Activated T-helper 1 cell treated with anti-CD3 and anti-CD28 coated beads, Interleukin-2, amount 50 U/mL, for 16 hours (primary cell): ENCODE measurements around the gene GALNT8.

Experiments
- DNase-seq, 2 donors: peaks; one replicate each; pipeline ENCODE4 v3.0.0-alpha.2; 2020; ENCODE audit warnings: low read depth in 1 of 2, low spot score in 1 of 2

GALNT8 gene

DNA sequence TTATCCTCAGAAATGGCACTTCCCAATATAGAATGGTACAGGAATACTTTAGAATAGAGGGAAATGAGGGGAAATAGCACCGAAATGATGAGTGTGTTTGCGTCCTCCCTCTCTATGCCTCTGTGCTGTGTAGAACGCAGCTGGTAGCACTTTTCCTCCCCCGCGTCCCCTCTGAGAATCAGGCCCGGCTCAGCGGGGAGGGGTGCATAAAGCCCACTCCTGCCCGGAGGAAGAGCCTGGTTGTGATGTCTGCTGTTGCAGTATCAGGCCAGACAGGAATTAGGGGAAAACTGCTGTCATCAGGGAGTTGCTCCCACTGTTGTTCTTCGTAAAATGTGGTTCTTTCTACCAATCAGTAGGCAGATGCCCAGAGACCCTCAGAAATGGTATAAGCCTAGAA lies 76.0 kb downstream of the GALNT8 start:
- DNase-seq, result no peak

DNA sequence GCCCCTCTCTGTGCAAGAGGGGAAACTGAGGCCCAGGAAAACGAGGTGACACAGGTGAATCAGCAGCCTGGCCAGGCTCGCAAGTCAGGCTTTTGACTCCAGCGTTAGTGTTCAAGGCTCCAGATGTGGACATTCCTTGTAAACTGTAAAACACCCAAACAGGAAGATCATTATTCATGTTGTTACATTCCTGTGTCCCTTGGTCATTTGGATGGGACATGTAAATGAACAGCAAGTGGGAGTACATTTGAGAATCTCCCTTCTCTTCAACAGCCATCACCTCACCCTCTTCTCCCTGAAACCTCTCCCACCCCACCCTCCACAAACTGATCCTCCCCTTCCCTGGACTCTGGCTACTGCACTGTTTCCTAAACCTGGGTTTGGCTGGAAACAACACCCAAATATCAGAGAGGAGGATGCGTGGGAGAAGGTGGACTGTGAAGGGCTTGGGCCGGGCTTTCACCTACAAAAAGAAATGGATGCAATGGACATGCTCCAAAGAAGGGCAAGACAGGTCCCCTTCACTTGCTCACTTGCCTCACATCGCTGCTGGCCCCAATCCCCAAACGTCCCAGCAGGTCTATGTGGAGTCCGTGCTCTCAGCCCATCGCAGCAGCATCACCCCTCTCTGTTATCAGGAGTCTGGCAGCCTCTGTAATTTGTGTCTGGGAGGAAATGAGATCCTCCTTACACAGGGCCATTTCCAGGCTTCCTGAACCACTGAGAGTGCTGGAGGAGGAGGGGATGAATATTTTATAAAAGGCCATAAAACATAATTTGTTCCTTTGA lies 76.7 kb downstream of the GALNT8 start:
- no peak for DNase-seq

DNA sequence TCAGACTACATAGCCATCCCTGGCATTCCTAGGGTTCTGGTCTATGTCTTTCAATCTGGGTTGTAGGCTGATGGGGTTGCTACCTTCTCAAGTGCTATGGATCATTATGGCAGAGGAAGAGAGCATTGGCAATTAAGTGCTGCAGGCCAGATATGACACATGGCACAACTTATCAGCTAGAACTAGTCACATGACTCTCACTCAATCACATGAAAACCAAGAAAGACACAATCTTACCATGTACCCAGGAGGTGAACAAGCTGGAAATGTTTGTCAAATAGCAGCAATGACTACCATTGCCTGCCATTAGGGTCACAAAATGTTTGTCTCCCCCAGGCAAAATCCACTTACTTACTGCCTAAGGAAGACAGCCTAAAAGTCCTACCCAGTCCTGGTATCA lies 80.4 kb downstream of the GALNT8 start:
- DNase-seq, result no peak

DNA sequence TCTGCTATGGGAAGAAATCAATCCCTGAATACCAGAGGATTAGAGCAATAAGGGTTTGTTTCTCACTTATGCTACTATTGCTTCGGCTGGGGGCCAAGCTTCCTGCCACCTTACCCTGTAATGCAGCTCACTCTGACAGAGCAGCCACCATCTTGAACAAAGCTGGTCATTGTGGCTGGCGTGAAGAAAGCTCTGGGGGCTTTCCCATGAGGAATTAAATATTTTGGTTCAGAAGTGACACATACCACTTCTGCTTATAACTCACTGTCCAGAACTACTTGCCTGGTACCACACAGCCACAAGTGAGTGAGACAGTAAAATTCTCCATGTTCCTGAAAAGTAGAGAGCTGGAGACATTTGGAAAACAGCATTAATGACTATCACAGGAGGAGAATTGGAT lies 82.6 kb downstream of the GALNT8 start:
- no peak for DNase-seq

DNA sequence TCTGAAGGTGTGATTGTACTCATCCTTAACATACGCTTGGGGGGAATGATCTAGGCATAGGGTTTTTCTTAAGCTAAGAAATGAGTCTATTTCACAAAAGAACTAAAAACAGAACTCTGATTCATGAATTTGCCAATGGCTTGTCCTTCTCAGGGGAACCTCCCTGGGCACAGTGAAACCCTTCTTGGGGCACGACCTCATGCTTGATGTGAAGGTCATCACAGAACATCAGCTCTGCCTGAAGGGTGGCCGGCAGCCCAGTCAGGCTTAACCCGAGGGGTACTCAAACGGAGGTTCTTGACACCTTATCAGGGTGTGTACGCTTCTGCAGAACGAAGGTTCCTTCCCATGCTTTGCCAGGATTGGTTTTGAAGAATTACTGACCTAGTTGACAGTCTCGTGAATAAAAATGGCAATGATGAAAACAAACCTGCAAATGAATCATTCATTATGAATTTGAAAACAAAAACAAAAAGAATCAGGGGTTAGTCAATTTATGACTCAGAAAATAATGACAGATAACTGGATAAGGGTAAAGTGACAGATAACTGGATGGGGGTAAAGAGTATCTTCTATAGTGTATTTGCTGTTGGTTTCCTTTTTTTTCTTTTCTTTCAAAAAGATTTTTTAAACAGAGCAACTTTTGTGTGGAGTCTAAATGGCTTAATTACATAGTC lies 86.4 kb downstream of the GALNT8 start:
- DNase-seq, result no peak

DNA sequence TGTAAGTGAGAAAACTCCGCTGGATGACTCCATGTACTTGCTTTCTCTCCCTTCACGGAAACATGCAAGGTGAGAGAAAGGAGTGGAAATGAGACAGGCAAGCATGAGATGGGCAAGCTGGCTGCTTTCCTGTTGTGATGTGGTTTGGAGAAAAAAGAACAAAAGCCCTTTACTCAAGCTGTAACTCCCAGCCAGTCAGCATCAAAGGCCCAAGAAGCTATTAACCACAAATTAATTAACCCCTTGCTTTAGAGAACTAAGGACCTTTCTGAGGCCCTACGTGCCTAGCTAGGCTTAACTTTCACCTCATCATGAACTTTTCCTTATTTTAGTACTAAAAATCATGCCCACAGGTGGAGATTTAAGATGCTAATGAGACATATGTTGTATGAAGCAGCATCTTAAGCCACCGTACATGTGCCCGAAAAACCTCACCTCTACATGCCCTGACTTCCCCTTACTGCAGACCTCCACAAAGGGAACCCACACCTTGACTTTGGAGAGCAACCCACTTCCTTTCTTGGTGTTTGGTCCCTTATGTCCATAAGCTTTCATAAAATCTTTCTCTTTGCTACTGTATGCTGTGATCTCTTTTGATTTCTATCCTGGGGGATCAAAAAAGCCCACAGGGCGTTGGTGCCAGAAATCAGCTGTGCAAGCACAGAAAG lies 87.0 kb downstream of the GALNT8 start:
- no peak for DNase-seq

DNA sequence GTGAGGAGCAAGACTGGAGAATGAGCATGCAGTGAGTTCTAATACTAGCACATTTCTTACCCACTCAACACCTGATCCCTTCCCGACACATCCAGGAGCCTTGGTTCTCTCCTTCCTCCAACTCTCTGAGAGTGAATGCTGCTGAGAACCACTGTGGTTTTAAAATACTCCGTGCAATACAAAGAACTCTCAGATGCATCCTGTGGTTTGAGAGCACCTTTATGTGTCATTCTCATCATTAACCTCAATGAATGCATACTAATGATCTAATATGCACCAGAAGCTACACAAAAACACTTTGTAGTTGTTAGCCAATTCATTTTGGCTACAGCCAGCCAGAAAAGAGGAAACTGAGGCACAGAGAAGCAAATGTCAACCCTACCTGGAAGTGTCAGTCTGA lies 87.6 kb downstream of the GALNT8 start:
- no peak for DNase-seq

DNA sequence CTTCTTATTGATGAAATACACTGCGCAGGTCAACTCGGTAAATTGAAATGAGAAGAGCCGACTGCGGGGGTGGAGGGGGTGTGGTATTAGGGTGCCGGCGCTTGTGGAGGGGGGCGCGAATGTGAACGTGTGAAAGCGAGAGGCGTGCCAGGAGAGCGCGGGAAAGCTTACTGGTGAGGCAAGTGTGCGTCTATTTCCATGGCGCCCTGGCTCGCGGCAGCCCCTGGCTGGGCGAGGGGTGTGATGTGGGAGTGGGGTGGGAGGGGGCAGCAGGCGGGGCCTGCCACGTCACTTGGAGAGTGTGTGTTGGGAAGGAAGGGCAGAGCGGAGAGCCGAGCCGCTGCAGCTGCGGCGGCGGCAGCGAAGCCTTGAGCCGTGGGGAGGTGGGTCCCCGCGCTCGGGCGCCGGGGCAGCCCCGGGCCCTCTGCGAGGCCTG lies 88.8 kb downstream of the GALNT8 start:
- DNase-seq, result no peak

DNA sequence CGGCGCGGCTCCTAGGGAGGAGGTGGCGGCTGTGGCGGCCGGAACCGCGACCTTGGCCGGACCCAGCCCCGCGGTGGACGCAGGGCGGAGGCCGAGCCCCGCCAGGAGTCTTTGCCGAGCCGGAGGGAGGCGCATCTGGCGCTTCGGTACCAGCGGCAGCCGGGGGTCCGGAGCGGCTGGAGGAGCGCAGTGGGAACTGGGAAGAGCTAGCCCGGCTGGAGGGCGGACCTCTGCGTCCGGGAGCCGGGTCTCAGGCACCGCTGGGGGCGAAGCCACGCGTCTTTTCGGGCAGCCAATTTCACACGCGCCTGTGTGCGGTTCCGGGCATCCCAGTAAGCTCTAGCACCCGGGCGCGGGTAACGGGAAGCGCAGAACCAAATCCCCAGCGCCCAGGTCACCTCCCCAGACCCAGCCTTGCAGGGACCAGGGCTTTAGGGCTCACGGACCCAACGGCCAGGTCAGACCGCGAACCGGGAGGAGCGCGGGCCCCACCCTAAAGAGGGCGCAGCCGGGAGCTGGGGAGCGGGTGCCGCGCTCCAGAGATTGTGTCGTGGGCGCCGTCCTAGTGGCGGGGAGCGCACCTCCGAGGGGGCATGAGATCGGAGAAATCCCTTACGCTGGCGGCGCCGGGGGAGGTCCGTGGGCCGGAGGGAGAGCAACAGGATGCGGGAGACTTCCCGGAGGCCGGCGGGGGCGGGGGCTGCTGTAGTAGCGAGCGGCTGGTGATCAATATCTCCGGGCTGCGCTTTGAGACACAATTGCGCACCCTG lies 89.4 kb downstream of the GALNT8 start:
- no peak for DNase-seq

DNA sequence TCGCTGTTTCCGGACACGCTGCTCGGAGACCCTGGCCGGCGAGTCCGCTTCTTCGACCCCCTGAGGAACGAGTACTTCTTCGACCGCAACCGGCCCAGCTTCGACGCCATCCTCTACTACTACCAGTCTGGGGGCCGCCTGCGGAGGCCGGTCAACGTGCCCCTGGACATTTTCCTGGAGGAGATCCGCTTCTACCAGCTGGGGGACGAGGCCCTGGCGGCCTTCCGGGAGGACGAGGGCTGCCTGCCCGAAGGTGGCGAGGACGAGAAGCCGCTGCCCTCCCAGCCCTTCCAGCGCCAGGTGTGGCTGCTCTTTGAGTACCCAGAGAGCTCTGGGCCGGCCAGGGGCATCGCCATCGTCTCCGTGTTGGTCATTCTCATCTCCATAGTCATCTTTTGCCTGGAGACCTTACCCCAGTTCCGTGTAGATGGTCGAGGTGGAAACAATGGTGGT lies 90.0 kb downstream of the GALNT8 start:
- DNase-seq, result no peak

DNA sequence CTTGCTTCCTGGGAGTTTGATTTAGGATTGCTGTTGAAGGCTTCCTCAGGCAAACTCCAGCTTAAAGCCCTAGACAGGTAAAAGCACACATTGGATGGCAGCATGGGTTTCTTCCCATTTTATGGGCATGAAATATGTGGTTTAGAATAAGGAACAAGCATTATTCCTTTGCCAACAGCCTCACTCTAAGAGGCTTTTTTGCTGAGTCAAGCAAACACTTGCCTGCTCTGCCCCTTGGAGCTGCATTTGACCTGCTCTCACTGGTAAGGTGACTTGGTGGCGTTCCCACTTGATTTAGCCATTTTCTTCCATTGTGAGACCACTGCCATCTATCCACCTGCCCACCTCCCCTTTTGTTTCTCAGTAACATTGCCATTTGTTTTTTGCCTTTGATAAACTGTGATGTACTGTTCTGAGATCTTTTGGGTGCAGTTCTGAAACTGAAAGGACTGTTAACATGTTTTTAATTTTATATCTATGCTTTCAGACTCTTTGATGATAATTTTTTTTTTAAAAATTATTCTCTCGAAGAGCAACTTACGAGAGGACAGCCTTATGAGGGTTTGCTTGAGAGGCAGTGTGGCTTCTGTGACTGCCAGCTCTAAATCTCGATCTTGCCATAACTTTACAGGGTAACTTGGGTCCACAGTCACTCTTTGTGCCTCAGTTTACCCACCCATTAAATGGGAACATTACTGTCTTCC lies 92.6 kb downstream of the GALNT8 start:
- DNase-seq, result no peak

DNA sequence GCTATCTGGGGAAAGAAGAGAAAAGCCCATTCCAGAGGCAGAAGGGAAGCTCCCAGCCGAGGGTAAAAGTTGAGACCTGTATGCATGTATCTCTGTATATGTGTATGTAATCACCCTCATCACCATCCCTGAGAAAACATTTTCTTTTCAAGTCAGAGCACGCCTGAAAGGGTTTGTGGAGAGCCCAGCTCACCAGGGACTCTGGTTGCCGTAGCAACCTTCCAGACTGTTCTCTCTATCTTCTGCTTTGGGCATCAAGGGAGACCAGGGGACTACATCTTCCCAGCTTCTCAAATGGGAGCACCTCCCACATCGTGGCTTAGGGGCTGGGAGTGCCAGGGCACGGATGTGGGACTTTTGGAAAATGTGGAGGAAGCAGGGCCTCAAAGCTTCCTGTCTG lies 93.5 kb downstream of the GALNT8 start:
- DNase-seq, result no peak

DNA sequence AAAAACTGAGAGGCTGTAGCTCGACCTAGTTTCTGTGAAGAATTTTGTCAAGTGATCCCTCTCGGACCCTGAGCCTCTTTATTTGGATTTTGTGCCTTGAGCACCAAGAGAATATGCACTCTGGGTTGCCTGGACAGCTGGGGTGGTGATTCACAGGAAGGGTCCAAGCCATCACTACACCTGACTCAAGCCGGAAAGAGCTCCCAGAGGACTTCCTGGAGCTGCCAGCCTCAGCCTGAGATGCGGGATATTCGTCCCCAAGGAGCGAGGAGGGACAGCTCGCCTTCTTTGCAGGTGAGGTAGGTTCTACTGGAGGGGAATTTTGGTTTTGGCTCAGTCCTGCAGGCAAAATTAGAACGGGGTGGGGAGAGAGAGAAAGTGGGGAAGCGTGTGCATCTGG lies 94.3 kb downstream of the GALNT8 start:
- DNase-seq, result no peak

DNA sequence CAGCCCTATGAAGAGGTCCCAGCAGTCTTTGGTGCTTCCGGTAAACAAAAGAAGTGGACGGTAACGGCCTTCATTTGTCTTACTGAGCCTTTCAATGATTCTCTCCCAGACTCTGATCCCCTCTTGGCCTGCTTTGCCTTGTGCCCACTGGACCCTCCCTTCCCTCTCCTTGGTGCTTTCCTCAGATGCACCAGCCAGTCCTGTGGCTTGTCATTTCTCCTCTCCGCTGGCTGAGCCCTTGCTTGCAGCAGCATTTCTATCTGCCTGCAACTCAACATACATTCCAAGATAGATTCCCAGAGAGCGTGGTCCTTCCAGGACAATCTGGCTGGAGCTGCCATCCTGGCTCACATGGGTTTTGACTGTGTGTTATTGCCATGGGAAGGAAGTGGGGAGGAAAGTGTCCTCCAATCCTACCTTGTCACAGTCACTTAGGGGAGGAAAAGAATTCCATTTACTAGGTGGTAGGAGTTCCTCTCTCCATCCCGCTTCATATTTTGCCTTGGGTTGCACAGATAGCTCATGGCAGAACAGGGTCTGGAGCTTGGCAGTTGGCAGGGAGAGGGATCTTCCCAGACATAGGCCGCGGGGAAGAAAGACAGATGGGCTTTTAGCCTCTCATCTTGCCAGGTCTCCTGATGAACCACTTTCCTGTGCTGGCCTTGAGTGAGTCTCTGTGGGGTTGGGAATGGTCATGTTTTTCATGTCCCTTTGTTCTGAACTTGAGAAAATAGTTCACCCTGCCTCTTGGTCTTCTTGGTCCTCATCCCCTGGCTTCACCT lies 96.7 kb downstream of the GALNT8 start:
- DNase-seq, result no peak

DNA sequence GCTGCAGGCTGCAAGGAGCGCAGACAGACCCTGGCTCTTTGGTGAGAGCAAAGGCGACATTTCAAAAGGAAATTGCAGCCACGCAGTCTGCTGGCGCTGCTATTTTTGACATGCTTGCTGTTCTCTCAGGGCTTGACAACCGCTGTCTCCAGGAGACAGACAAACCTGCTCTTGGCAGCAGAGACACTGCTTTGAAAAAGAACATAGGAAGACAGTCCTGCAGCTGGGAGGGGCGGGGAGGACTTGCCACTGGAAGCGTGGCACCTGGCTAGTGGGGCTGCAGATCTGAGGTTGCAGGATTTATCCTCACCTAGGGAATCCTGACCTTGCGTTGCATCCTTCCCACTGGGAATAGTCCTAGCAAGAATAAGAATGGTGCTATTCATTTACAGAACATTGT lies 97.7 kb downstream of the GALNT8 start:
- DNase-seq, result no peak

DNA sequence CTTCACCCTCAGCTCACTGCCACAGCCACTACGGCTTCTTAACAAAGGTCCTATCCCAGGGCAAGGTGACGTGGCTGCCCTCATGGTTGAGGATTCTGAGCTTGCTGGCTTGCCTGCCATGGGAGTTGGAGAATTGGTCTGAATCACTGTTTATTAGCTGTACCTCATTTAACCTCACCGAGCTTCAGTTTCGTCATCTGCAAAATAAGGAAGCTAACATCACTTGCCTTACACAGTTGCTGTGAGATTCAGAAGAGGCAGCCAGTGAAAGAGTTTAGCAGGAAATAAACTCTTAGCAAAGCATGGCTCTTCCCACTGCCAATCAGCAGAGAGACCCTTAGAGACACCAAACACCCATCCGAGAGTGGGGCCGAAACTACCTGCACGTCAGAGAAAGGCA lies 99.5 kb downstream of the GALNT8 start:
- DNase-seq, result no peak

DNA sequence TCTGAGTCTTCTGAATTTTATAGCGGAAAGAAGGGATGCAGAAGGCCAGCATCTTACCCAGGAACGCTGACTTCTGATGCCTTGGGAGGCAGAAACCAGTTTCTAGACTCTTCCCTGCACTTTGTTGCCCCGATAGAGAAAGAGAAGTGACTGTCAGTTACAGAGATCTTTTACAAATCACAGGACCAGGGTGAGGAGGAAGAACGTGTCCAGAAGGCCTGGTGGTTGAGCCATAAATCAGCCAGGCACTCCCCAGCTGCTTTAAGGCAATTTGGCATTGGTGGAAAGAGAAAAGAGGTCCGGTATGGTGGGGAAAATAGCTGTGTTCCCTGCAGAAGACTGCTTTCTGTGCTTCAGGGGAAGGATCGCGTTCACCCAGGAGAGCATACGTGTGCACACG lies 100.8 kb downstream of the GALNT8 start:
- no peak for DNase-seq
